Cardiac fibroblast (primary cell): Measurements from ENCODE around the gene OPCML.

Experiments
- DNase-seq, 2 donors: peaks; one replicate each; pipeline versions ENCODE4 v3.0.0 to v3.0.0-alpha.2; 2010; ENCODE audit warnings: low read depth in 2 of 2
- H3K4me3 ChIP-seq, 2 donors: replicated peaks in 1 of 2; 1 replicate in 1 of 2; 2 replicates in 1 of 2; pipeline ENCODE4 v1.5.1; 2011; ENCODE audit warnings: low read depth in 2 of 2, low read length in 2 of 2, mild to moderate bottlenecking in 2 of 2, moderate library complexity in 1 of 2
- TF ChIP-seq, protein P1 (sequence below): IDR thresholded peaks from one replicate; pipeline ENCODE4 v1.5.1; 2011; ENCODE audit warnings: low read depth, mild to moderate bottlenecking, low read length, inconsistent platforms

Gene OPCML

DNA sequence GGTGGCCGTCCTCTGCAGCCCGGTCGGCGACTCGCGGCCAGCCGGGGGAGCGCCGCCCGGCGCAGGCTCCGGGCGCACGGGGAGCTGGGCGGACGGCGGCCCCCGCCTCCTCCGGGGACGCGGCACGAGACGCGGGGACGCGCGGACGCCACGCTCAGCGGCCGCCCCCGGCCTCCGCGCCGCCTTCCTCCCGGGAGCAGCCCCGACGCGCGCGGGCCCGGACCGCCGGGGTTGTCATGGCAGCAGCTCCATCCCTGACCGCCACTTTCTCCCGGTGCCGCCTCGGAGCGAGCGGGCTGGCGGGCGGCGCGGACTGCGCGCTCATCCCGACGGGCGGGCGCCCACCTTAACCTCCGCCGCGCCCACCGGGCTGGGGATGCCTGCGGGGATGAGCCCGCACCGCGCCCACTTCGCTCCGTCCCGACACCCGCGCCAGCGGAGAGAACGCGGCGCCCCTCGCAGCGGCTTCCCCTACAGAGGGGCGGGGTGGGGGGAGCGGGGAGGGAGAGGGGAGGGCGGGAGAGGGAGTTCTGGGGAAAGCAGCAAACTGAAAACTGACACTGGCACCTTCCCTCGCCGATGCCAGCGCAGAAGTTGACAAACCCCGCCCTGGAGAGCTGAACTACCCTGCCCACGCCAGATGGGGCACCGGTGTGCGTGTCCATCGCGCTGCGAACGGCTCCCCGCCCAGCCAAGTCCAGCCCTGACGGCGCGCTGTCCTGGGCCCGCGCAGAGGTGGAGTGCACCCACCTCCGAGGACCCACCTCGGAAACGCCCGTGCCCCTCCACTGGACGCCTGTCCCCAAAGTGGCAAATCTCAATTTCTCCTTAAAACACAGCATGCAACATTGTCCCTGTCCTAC, 588.4 kb downstream of the OPCML start:
- peak in 1 of 2 donors; percentile 3 for DNase-seq
- peak overlapping the region in 1 of 2 donors; percentile 25 for H3K4me3 ChIP-seq
- TF ChIP-seq, protein P1, sequence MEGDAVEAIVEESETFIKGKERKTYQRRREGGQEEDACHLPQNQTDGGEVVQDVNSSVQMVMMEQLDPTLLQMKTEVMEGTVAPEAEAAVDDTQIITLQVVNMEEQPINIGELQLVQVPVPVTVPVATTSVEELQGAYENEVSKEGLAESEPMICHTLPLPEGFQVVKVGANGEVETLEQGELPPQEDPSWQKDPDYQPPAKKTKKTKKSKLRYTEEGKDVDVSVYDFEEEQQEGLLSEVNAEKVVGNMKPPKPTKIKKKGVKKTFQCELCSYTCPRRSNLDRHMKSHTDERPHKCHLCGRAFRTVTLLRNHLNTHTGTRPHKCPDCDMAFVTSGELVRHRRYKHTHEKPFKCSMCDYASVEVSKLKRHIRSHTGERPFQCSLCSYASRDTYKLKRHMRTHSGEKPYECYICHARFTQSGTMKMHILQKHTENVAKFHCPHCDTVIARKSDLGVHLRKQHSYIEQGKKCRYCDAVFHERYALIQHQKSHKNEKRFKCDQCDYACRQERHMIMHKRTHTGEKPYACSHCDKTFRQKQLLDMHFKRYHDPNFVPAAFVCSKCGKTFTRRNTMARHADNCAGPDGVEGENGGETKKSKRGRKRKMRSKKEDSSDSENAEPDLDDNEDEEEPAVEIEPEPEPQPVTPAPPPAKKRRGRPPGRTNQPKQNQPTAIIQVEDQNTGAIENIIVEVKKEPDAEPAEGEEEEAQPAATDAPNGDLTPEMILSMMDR = no peak

DNA sequence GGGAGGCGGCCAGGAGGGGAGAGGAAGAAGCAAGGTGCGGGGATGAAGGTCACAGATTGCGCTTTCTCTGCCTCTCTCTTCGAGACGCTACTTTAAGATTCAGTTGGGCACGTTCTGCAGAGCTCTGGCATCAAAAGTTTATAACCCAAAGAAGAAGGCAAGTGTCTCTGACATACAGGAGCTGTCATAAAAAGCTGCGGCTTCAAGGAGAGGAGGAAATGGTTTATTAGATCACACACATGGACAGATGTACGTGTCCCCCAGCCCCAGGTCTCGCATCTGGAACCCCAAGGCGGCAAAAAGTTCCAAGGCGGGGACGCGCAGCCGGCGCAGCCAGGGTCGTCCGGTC, 589.0 kb downstream of the OPCML start:
- H3K4me3 ChIP-seq = peak overlapping the region; percentile 11 to 25
- peak in 1 of 2 donors; percentile 7 for DNase-seq
- TF ChIP-seq, protein P1 = no peak

DNA sequence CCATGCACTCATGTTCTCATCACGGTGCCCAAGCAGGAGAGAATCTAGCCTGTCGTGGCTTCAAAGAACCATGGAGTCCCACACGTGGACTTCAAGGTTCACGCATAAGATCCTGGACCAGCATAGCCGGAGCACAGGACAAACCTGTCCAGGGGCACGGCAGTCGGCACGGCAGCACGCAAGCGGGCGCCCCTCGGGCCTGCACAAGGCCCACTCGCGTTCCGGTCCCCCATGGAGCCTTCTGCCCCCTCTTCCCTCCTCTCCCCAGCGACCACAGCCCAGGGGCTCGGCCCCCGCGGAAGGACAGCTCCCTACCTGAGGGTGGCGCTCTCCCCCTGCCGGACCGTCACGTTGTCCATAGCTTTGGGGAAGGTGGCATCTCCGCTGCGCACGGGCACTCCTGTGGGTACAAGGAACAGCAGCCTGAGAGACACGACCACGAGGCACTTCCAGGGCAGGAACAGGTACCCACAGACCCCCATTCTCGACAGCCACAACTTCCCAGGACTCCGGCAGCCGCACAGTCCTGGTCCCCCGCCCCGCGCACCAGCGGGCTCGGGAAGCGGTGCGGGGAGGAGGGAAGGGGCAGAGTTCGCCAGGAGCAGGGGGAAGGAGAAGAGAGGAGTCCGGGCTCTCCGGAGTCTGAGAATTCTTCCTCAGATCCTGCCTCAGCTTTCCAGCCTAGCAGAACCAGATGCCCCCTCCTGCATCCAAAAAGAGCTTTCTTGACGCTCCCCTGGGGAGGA, 589.5 kb downstream of the OPCML start:
- TF ChIP-seq, protein P1 = no peak
- no peak overlapping the region for H3K4me3 ChIP-seq
- no peak for DNase-seq

DNA sequence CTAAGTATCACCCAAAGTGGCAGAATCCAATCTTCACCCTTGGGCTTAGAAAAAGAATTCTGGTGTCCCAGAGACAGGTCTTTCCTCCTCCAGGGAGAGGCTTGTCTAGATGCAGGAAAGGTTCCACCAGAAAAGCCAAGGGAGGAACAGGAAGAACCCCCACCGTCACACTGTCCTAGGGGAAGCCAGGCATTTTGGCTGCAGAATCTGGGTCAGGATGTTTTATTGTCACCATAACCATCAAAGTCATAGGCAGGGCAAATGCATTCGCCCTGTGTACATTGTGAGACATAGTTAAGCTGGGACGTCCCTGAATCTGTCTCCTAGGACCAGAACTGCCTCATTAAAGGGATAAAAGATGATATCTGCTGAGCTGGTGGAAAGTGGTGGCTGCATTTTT, 590.5 kb downstream of the OPCML start:
- no peak for DNase-seq
- TF ChIP-seq, protein P1 = no peak
- H3K4me3 ChIP-seq = no peak overlapping the region

DNA sequence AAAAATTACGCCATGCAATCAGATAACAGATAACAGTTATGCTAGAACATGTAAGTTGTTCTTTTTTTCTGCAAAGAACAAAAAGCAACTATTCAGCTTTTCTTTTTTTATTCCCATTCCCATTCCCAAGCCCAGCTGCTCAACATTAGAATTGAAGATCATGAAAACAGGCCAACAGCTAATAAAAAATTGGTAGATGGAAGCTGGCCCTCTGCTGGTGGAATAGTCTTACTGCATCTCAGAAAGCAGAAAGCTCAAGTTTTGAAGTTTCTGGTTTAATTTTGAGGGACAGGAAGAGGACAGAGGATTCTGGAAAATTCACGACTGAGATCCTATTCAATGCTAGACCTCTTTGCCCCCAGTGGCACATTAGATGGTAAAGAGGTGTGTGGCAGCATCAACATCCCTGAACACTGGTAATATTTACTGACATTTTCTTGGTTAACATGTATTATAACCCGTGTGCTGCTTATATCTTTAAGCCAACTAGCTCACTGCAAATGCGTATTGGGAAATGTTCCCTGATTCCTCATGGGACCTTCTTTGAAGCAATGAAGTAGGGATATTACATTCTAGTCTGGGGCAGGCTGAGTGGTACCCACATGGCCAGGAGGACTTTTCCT, 591.2 kb downstream of the OPCML start:
- no peak overlapping the region for H3K4me3 ChIP-seq
- TF ChIP-seq, protein P1 = peak; percentile 84
- peak; percentile 47 to 55 for DNase-seq

DNA sequence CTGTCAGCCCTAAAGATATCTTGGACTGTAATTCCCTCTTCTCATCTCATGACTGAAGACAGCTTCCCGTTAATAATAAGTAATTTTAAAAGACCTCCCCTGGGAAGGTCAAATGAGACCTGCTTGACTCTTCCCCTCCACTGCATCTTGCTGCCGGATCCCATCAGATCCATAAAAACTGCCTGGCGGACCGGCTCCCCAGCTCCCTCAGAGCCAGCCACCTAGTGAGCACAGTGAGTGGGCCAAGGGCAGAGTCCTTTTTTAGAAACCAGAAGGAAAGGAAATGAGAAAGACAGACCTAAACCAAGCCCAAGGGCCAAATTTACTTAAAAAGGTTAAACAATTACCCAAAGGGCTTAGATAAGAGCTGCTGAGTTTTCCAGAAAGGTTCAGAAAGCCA, 595.3 kb downstream of the OPCML start:
- TF ChIP-seq, protein P1 = no peak
- no peak for DNase-seq
- no peak overlapping the region for H3K4me3 ChIP-seq
